Mesendoderm (in vitro differentiated cells): ENCODE results near the gene SAFB.

ENCODE experiments used
- DNase-seq: peaks from one replicate; pipeline ENCODE4 v3.0.0; 2013
- H2AK5ac ChIP-seq: 2 replicates; pipeline ENCODE4 v1.6.1; 2013; ENCODE audit warnings: low read length, inconsistent platforms
- H2BK120ac ChIP-seq: 2 replicates; pipeline ENCODE4 v1.6.1; 2013; ENCODE audit warnings: low read depth, mild to moderate bottlenecking, low read length, moderate library complexity, mixed read lengths
- H2BK15ac ChIP-seq: replicated peaks from 2 replicates; pipeline ENCODE4 v1.6.1; 2013; ENCODE audit warnings: low read depth, mild to moderate bottlenecking, moderate library complexity
- H2BK5ac ChIP-seq: 2 replicates; pipeline ENCODE4 v1.6.1; 2013; ENCODE audit warnings: low read length, inconsistent platforms
- H3K18ac ChIP-seq: 2 replicates; pipeline ENCODE4 v1.6.1; 2013; ENCODE audit warnings: mild to moderate bottlenecking, low read length, mixed read lengths
- H3K23ac ChIP-seq: one replicate; pipeline ENCODE4 v1.6.1; 2013; ENCODE audit warnings: low read length
- H3K27ac ChIP-seq: 2 replicates; pipeline ENCODE4 v1.5.1; 2013; ENCODE audit warnings: low read depth, mild to moderate bottlenecking, inconsistent platforms, low read length, moderate library complexity
- H3K27me3 ChIP-seq: 2 replicates; pipeline ENCODE4 v1.6.1; 2013; ENCODE audit warnings: low read length, control low read depth, mild to moderate bottlenecking, inconsistent platforms; ENCODE audit not compliant: insufficient read depth, poor library complexity
- H3K36me3 ChIP-seq: 2 replicates; pipeline ENCODE4 v1.6.1; 2013; ENCODE audit warnings: low read length, inconsistent platforms; ENCODE audit not compliant: control insufficient read depth, insufficient read depth
- H3K4ac ChIP-seq: one replicate; pipeline ENCODE4 v1.6.1; 2013; ENCODE audit warnings: low read depth, mild to moderate bottlenecking, low read length, moderate library complexity
- H3K4me1 ChIP-seq: 2 replicates; pipeline ENCODE4 v1.6.1; 2013; ENCODE audit warnings: low read depth, low read length, inconsistent platforms; ENCODE audit not compliant: control insufficient read depth
- H3K4me2 ChIP-seq: 2 replicates; pipeline ENCODE4 v1.6.1; 2013; ENCODE audit warnings: low read length
- H3K4me3 ChIP-seq: 2 replicates; pipeline ENCODE4 v1.5.1; 2013; ENCODE audit warnings: mild to moderate bottlenecking, low read length
- H3K56ac ChIP-seq: one replicate; pipeline ENCODE4 v1.6.1; 2013; ENCODE audit warnings: low read length
- H3K79me1 ChIP-seq: 2 replicates; pipeline ENCODE4 v1.6.1; 2013; ENCODE audit warnings: low read length, inconsistent platforms
- H3K79me2 ChIP-seq: 2 replicates; pipeline ENCODE4 v1.6.1; 2013; ENCODE audit warnings: mild to moderate bottlenecking, low read length; ENCODE audit not compliant: control insufficient read depth, insufficient read depth
- H3K9ac ChIP-seq: 2 replicates; pipeline ENCODE4 v1.6.1; 2013; ENCODE audit warnings: low read length, inconsistent platforms
- H4K5ac ChIP-seq: one replicate; pipeline ENCODE4 v1.6.1; 2013; ENCODE audit warnings: low read length
- H4K8ac ChIP-seq: one replicate; pipeline ENCODE4 v1.6.1; 2013; ENCODE audit warnings: low read depth, mild to moderate bottlenecking, control low read depth, low read length, moderate library complexity
- WGBS: extraction: QIAGEN DNeasy Blood & Tissue Kit; methylation state at CpG from one replicate; pipeline ENCODE4 v1.1.7; 2013; ENCODE audit warnings: low lambda C conversion rate, missing lambda C conversion rate; ENCODE audit not compliant: insufficient coverage; ENCODE audit errors: extremely low coverage; 5-methylcytosine and 5-hydroxymethylcytosine counted together

SAFB gene

GRCh38 chr19:5641171-5641570 lies 18.3 kb downstream of the SAFB start:
- no peak overlapping the region for H4K5ac ChIP-seq
- peaks cover 62% of the 10 kb centered on the region for H3K79me2 ChIP-seq
- no peak overlapping the region for H3K18ac ChIP-seq
- H2BK15ac ChIP-seq, result no peak overlapping the region
- no peak overlapping the region for H3K56ac ChIP-seq
- H3K36me3 ChIP-seq, result peaks cover 19% of the 10 kb centered on the region
- DNase-seq, result no peak
- no peak overlapping the region for H3K4me3 ChIP-seq
- no peak overlapping the region for H2AK5ac ChIP-seq
- H2BK120ac ChIP-seq, result no peak overlapping the region
- H3K27ac ChIP-seq, result no peak overlapping the region
- WGBS, result no CpG with 5 or more reads among the region's 4 CpGs
- no peaks in the 10 kb centered on the region for H3K27me3 ChIP-seq
- no peak overlapping the region for H3K4ac ChIP-seq
- H3K23ac ChIP-seq, result no peak overlapping the region
- H3K9ac ChIP-seq, result no peak overlapping the region
- H3K79me1 ChIP-seq, result peaks cover 21% of the 10 kb centered on the region
- no peak overlapping the region for H4K8ac ChIP-seq
- H3K4me1 ChIP-seq, result no peaks in the 10 kb centered on the region
- H3K4me2 ChIP-seq, result no peak overlapping the region
- H2BK5ac ChIP-seq, result no peak overlapping the region

DNA sequence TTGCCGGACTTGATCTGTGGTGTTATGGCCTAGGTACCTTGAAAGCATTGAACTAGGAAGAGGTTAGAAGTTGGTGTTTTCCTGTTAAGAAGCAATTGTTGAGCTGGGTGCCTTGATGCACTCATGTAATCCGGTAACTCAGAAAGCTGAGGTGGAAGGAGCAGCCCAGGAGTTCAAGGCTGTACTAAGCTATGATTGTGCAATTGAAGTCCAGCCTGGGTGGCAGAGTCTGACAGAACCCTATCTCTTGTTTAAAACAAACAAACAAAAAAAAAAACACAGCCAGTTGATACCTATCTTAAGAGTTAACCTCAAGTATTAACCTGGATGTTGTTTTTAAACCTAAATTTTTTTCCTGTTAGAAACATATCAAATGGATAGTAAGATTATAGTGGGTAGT lies 19.3 kb downstream of the SAFB start:
- Histone ChIP-seq H2BK15ac (no peak overlapping the region), H3K9ac (no peak overlapping the region), H2BK120ac (no peak overlapping the region), H4K8ac (no peak overlapping the region), H3K4me3 (no peak overlapping the region), H2AK5ac (no peak overlapping the region), H4K5ac (no peak overlapping the region), H2BK5ac (no peak overlapping the region), H3K27ac (no peak overlapping the region), H3K36me3 (peaks cover 27% of the 10 kb centered on the region), H3K4me2 (no peak overlapping the region), H3K27me3 (no peaks in the 10 kb centered on the region), H3K4ac (no peak overlapping the region), H3K79me1 (peaks cover 31% of the 10 kb centered on the region), H3K18ac (no peak overlapping the region), H3K56ac (no peak overlapping the region), H3K23ac (no peak overlapping the region), H3K4me1 (no peaks in the 10 kb centered on the region), H3K79me2 (peaks cover 61% of the 10 kb centered on the region)
- no CpG with 5 or more reads among the region's 2 CpGs for WGBS
- DNase-seq, result no peak

GRCh38 chr19:5643060-5643459 lies 20.2 kb downstream of the SAFB start:
- no peak overlapping the region for H4K5ac ChIP-seq
- H3K36me3 ChIP-seq, result peaks cover 31% of the 10 kb centered on the region
- no peaks in the 10 kb centered on the region for H3K4me1 ChIP-seq
- H3K79me2 ChIP-seq, result peaks cover 53% of the 10 kb centered on the region
- no peak overlapping the region for H3K56ac ChIP-seq
- H2BK5ac ChIP-seq, result no peak overlapping the region
- H3K27ac ChIP-seq, result no peak overlapping the region
- H3K79me1 ChIP-seq, result peaks cover 31% of the 10 kb centered on the region
- H2AK5ac ChIP-seq, result no peak overlapping the region
- H2BK120ac ChIP-seq, result no peak overlapping the region
- H4K8ac ChIP-seq, result no peak overlapping the region
- no peak overlapping the region for H3K18ac ChIP-seq
- no peak overlapping the region for H2BK15ac ChIP-seq
- H3K4me3 ChIP-seq, result no peak overlapping the region
- no peak for DNase-seq
- no peaks in the 10 kb centered on the region for H3K27me3 ChIP-seq
- no peak overlapping the region for H3K9ac ChIP-seq
- no peak overlapping the region for H3K4ac ChIP-seq
- WGBS, result no CpG with 5 or more reads among the region's 4 CpGs
- H3K23ac ChIP-seq, result no peak overlapping the region
- no peak overlapping the region for H3K4me2 ChIP-seq

DNA sequence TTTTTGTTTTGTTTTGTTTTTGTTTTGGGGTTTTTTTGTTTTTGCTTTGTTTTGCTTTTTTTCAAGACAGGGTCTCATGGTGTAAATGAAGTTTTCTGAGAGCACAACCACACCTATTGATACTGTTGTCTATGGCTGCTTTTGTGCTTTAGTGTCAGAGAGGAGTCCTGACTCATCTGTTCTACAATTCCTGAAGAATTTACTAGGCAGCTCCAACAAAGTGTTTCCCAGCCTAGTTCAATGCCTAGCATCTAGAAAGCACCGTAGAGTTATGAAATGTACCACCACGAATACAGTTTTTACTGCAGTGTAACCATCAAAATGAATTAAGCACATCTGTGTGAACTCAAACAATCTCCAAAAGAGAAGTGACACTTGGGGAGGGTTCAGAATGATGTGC lies 21.2 kb downstream of the SAFB start:
- Histone ChIP-seq H3K4me2 (no peak overlapping the region), H3K23ac (no peak overlapping the region), H3K36me3 (peaks cover 32% of the 10 kb centered on the region), H3K27ac (no peak overlapping the region), H3K4ac (no peak overlapping the region), H3K4me1 (no peaks in the 10 kb centered on the region), H3K27me3 (no peaks in the 10 kb centered on the region), H2AK5ac (no peak overlapping the region), H4K5ac (no peak overlapping the region), H2BK120ac (no peak overlapping the region), H3K9ac (no peak overlapping the region), H3K4me3 (no peak overlapping the region), H2BK15ac (no peak overlapping the region), H3K79me2 (peaks cover 46% of the 10 kb centered on the region), H3K18ac (no peak overlapping the region), H4K8ac (no peak overlapping the region), H3K56ac (no peak overlapping the region), H3K79me1 (peaks cover 31% of the 10 kb centered on the region), H2BK5ac (no peak overlapping the region)
- WGBS, result no CpG with 5 or more reads among the region's 2 CpGs
- no peak for DNase-seq

DNA sequence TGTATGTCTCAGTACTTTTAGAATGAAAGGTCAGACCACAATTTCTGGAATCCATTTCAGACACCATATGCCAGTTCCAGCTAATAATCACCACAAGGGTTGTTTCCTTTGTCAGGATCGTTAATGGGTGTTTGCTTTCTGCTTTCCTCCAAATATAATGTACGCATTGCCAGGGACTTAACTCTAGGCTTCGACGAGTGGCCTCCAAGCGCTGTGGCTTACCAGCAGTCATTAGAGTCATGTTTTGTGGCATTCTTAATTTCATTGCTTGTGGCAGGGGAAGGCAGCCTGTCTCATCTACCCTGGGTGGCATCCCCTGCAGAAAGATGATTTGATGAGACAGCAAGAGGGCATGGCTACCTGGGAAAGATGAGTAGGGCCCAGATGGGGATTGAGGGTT lies 22.5 kb downstream of the SAFB start:
- no CpG with 5 or more reads among the region's 5 CpGs for WGBS
- no peak overlapping the region for H2AK5ac ChIP-seq

GRCh38 chr19:5646703-5647102 lies 23.8 kb downstream of the SAFB start:
- no peak for DNase-seq
- H2BK120ac ChIP-seq, result no peak overlapping the region
- peaks cover 24% of the 10 kb centered on the region for H3K79me1 ChIP-seq
- H4K5ac ChIP-seq, result no peak overlapping the region
- H3K27me3 ChIP-seq, result no peaks in the 10 kb centered on the region
- H2AK5ac ChIP-seq, result no peak overlapping the region
- no peak overlapping the region for H3K27ac ChIP-seq
- no peak overlapping the region for H3K4me3 ChIP-seq
- no peak overlapping the region for H2BK15ac ChIP-seq
- peaks cover 39% of the 10 kb centered on the region for H3K36me3 ChIP-seq
- no peak overlapping the region for H3K4me2 ChIP-seq
- H3K23ac ChIP-seq, result no peak overlapping the region
- no CpG with 5 or more reads among the region's 4 CpGs for WGBS
- H3K9ac ChIP-seq, result no peak overlapping the region
- H3K4ac ChIP-seq, result no peak overlapping the region
- H2BK5ac ChIP-seq, result no peak overlapping the region
- H4K8ac ChIP-seq, result no peak overlapping the region
- H3K4me1 ChIP-seq, result no peaks in the 10 kb centered on the region
- H3K18ac ChIP-seq, result no peak overlapping the region
- peaks cover 30% of the 10 kb centered on the region for H3K79me2 ChIP-seq
- no peak overlapping the region for H3K56ac ChIP-seq

More for the DNA sequence above, 22.5 kb downstream of the SAFB start:
- Histone ChIP-seq H3K9ac (no peak overlapping the region), H2BK120ac (no peak overlapping the region), H2BK15ac (no peak overlapping the region), H3K36me3 (peaks cover 35% of the 10 kb centered on the region), H3K27me3 (no peaks in the 10 kb centered on the region), H3K4me2 (no peak overlapping the region), H3K23ac (no peak overlapping the region), H2BK5ac (no peak overlapping the region), H3K18ac (no peak overlapping the region), H4K5ac (no peak overlapping the region), H3K79me2 (peaks cover 40% of the 10 kb centered on the region), H3K56ac (no peak overlapping the region), H3K79me1 (peaks cover 31% of the 10 kb centered on the region), H3K4me3 (no peak overlapping the region), H4K8ac (no peak overlapping the region), H3K4me1 (no peaks in the 10 kb centered on the region), H3K27ac (no peak overlapping the region), H3K4ac (no peak overlapping the region)
- no peak for DNase-seq
